Neural cell (in vitro differentiated cells): ENCODE results near the gene TEX11.

Experiments
- CTCF ChIP-seq: fragments of 450-650 bp; IDR thresholded peaks from 2 replicates; pipeline ENCODE4 v1.5.1; 2014; ENCODE audit warnings: antibody characterized with exemption, mild to moderate bottlenecking, moderate library complexity; ENCODE audit not compliant: poor library complexity, severe bottlenecking
- EP300 ChIP-seq: fragments of 450-650 bp; conservative IDR thresholded peaks from 2 replicates; pipeline ENCODE4 v1.6.1; 2014; ENCODE audit warnings: antibody characterized with exemption, mild to moderate bottlenecking, moderate library complexity; ENCODE audit not compliant: poor library complexity, severe bottlenecking
- EZH2 ChIP-seq: fragments of 200-600, 300-800 bp; shearing (Covaris generic), sonication (generic); IDR thresholded peaks from 2 replicates; pipeline ENCODE4 v1.6.1; 2014; ENCODE audit warnings: antibody characterized with exemption, low read length, borderline replicate concordance, mild to moderate bottlenecking; ENCODE audit not compliant: insufficient read depth, poor library complexity, severe bottlenecking
- POLR2AphosphoS5 ChIP-seq: IDR thresholded peaks from 2 replicates; pipeline ENCODE4 v1.6.1; 2012
- RAD21 ChIP-seq: fragments of 450-650 bp; conservative IDR thresholded peaks from 2 replicates; pipeline ENCODE4 v1.6.1; 2014; ENCODE audit warnings: antibody characterized with exemption, mild to moderate bottlenecking, moderate library complexity
- REST ChIP-seq: IDR thresholded peaks from 2 replicates; pipeline ENCODE4 v1.6.1; 2012; ENCODE audit warnings: borderline replicate concordance
- SMC3 ChIP-seq: fragments of 450-650 bp; conservative IDR thresholded peaks from 2 replicates; pipeline ENCODE4 v1.6.1; 2014; ENCODE audit warnings: antibody characterized with exemption, mild to moderate bottlenecking, moderate library complexity; ENCODE audit not compliant: poor library complexity

GRCh38 chrX:70605352-70605751 is 303.2 kb downstream of the TEX11 start:
- no peak for TF ChIP-seq EZH2
- no peak for TF ChIP-seq CTCF
- TF ChIP-seq POLR2AphosphoS5: no peak
- TF ChIP-seq EP300: no peak
- TF ChIP-seq RAD21: no peak
- no peak for TF ChIP-seq REST
- no peak for TF ChIP-seq SMC3
